Panc1 (cell line): Measurements from ENCODE around the gene ANTXR1.

Experiments used
- POLR2AphosphoS5 ChIP-seq: IDR thresholded peaks from 2 replicates; pipeline ENCODE4 v1.6.1; 2012; ENCODE audit warnings: mild to moderate bottlenecking, low read depth, low read length, moderate library complexity
- TF ChIP-seq, protein P1 (sequence below), 2 experiments: IDR thresholded peaks; 2 replicates each; pipeline ENCODE4 v1.6.1; 2011 to 2012; ENCODE audit warnings: low read depth in 2 of 2, control low read depth in 1 of 2, low read length in 1 of 2, mild to moderate bottlenecking in 1 of 2, moderate library complexity in 1 of 2; ENCODE audit not compliant: insufficient read depth in 1 of 2

- TF ChIP-seq POLR2AphosphoS5: no peak
- TF ChIP-seq, protein P1, sequence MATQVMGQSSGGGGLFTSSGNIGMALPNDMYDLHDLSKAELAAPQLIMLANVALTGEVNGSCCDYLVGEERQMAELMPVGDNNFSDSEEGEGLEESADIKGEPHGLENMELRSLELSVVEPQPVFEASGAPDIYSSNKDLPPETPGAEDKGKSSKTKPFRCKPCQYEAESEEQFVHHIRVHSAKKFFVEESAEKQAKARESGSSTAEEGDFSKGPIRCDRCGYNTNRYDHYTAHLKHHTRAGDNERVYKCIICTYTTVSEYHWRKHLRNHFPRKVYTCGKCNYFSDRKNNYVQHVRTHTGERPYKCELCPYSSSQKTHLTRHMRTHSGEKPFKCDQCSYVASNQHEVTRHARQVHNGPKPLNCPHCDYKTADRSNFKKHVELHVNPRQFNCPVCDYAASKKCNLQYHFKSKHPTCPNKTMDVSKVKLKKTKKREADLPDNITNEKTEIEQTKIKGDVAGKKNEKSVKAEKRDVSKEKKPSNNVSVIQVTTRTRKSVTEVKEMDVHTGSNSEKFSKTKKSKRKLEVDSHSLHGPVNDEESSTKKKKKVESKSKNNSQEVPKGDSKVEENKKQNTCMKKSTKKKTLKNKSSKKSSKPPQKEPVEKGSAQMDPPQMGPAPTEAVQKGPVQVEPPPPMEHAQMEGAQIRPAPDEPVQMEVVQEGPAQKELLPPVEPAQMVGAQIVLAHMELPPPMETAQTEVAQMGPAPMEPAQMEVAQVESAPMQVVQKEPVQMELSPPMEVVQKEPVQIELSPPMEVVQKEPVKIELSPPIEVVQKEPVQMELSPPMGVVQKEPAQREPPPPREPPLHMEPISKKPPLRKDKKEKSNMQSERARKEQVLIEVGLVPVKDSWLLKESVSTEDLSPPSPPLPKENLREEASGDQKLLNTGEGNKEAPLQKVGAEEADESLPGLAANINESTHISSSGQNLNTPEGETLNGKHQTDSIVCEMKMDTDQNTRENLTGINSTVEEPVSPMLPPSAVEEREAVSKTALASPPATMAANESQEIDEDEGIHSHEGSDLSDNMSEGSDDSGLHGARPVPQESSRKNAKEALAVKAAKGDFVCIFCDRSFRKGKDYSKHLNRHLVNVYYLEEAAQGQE (IDR thresholded peaks at IDR 0.05; ENCODE audit: insufficient read depth in 1 of 2, low read depth in 2 of 2, low read length in 1 of 2): no peak
Measured at GRCh38 chr2:69097891-69098655, 85.1 kb downstream of the ANTXR1 start.
